Right atrium auricular region (tissue), 2 donors: ENCODE data around the gene RILPL1. TPM values are rescaled to one million over a fixed set of nuclear protein-coding genes. Genes with fewer than 3 reads are reported as not detected.

ENCODE experiments used
- DNase-seq: peaks from one replicate; pipeline ENCODE4 v3.0.0-alpha.2; 2019; ENCODE audit warnings: low spot score
- H3K27ac ChIP-seq, 2 donors: fragments of 200-600 bp; sonication (generic); 1 replicate in 1 of 2; 2 replicates in 1 of 2; pipeline ENCODE4 v1.5.1; 2016 to 2019
- H3K27me3 ChIP-seq, 2 donors: fragments of 200-600 bp; sonication (generic); one replicate each; pipeline versions ENCODE4 v1.5.1 to v1.6.0; 2017 to 2019
- H3K36me3 ChIP-seq: fragments of 200-600 bp; sonication (generic); one replicate; pipeline ENCODE4 v1.5.1; 2016
- H3K4me1 ChIP-seq, 2 donors: fragments of 200-600 bp; sonication (generic); one replicate each; pipeline versions ENCODE4 v1.5.1 to v1.6.0; 2017 to 2019
- H3K4me3 ChIP-seq, 2 donors: fragments of 200-600 bp; sonication (generic); 1 replicate in 1 of 2; 2 replicates in 1 of 2; pipeline ENCODE4 v1.5.1; 2017 to 2019; ENCODE audit warnings: mild to moderate bottlenecking in 1 of 2, moderate library complexity in 1 of 2
- H3K9me3 ChIP-seq, 2 donors: fragments of 200-600 bp; sonication (generic); one replicate each; pipeline ENCODE4 v1.5.1; 2019
- total RNA-seq, 2 donors: library from RNA; depleted of rRNA; stranded (reverse); fragments of >200 nt; gene quantifications; one replicate each; pipeline ENCODE4 v1.1.0, GENCODE V29; 2016
- TF ChIP-seq, protein P1 (sequence below), 2 donors: fragments of 200-600 bp; sonication (generic); IDR thresholded peaks; one replicate each; pipeline ENCODE4 v1.5.1; 2019; ENCODE audit warnings: antibody characterized with exemption in 2 of 2

The RILPL1 gene
- total RNA-seq, 2 donors from 2014 or later = 93.1 to 130 TPM

DNA sequence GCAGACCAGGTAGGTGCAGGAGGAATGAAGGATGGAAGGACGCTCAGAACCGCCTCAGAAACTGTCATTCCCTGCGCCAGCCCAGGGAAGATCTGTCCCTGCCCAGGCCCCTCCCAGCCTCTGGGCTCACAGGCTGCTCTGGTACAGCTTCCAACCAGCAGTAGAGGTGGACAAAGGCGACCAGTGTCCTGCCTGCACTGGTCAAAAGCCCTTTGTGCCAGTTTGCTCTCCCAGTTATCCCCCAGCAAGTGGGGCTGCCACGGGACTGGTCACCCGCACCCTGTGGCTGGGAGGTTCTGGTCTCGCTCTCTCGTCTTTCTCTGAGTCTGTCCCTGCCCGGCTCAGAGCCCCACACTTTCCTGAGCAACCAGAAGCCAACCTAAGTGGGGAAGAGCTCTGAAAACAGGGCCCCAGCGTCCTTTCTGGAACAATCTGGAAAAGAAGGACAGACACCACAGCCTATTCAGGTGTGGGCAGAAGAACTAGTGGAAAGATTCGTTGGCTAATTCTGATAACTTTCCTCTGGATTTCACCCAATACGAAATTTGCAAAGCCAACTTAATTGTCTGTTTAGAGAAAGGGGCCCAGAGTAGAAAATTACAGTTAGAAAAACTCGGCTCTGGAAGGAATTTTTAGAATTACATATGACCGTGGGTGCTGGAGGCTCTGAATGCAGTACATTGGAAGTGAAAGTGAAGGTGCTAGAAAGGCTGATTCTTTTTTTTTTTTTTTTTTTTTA is 53.9 kb downstream of the RILPL1 start:
- TF ChIP-seq, protein P1, sequence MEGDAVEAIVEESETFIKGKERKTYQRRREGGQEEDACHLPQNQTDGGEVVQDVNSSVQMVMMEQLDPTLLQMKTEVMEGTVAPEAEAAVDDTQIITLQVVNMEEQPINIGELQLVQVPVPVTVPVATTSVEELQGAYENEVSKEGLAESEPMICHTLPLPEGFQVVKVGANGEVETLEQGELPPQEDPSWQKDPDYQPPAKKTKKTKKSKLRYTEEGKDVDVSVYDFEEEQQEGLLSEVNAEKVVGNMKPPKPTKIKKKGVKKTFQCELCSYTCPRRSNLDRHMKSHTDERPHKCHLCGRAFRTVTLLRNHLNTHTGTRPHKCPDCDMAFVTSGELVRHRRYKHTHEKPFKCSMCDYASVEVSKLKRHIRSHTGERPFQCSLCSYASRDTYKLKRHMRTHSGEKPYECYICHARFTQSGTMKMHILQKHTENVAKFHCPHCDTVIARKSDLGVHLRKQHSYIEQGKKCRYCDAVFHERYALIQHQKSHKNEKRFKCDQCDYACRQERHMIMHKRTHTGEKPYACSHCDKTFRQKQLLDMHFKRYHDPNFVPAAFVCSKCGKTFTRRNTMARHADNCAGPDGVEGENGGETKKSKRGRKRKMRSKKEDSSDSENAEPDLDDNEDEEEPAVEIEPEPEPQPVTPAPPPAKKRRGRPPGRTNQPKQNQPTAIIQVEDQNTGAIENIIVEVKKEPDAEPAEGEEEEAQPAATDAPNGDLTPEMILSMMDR (IDR thresholded peaks at IDR 0.05) = no peak
- peaks cover 0 to 33% of the 10 kb centered on the region in 2 donors for H3K4me1 ChIP-seq
- H3K36me3 ChIP-seq = peaks cover 51% of the 10 kb centered on the region
- no peak for DNase-seq
- no peaks in the 10 kb centered on the region for H3K27me3 ChIP-seq
- no peak overlapping the region for H3K4me3 ChIP-seq
- H3K9me3 ChIP-seq = no peaks in the 10 kb centered on the region
- H3K27ac ChIP-seq = peak overlapping the region; percentile 92 to 97

GRCh38 chr12:123478762-123479161 is 54.8 kb downstream of the RILPL1 start:
- Histone ChIP-seq H3K9me3 (no peaks in the 10 kb centered on the region), H3K4me3 (no peak overlapping the region), H3K4me1 (peaks cover 0 to 38% of the 10 kb centered on the region in 2 donors), H3K27ac (peak overlapping the region; percentile 92 to 97), H3K27me3 (no peaks in the 10 kb centered on the region), H3K36me3 (peaks cover 43% of the 10 kb centered on the region)
- TF ChIP-seq, protein P1 (IDR thresholded peaks at IDR 0.05) = no peak
- DNase-seq = peak; percentile 74

GRCh38 chr12:123478069-123478468 is 55.5 kb downstream of the RILPL1 start:
- no peak overlapping the region for H3K4me3 ChIP-seq
- peak overlapping the region; percentile 92 to 97 for H3K27ac ChIP-seq
- H3K9me3 ChIP-seq = no peaks in the 10 kb centered on the region
- peaks cover 0 to 40% of the 10 kb centered on the region in 2 donors for H3K4me1 ChIP-seq
- peaks cover 42% of the 10 kb centered on the region for H3K36me3 ChIP-seq
- no peaks in the 10 kb centered on the region for H3K27me3 ChIP-seq
- no peak for DNase-seq
- TF ChIP-seq, protein P1 (IDR thresholded peaks at IDR 0.05) = no peak

DNA sequence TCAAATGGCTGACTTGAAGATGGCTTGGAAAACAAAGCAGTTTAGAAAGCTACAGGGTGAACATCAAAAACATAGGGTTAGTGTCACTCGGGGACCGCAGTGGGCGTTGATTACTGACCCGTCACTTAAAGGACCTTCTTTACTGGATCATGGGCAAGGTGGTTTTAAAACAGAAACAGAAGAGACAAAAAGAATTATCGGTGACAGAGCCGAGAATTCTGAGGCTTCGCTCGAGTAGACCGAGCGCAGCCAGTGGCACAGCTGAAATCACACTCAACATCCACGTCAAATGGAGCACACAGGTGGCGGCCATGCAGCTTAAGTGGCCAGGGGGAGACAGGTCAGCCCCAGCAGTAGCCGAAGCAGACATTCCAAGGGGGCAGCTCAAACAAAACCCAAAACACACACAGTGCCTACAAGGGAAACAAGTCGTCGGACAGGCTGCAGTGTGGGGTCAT is 58.2 kb downstream of the RILPL1 start:
- Histone ChIP-seq H3K36me3 (peaks cover 49% of the 10 kb centered on the region), H3K27me3 (no peaks in the 10 kb centered on the region), H3K4me3 (no peak overlapping the region), H3K9me3 (no peaks in the 10 kb centered on the region), H3K27ac (peak overlapping the region; percentile 92 to 97), H3K4me1 (peaks cover 0 to 56% of the 10 kb centered on the region in 2 donors)
- DNase-seq = no peak
- TF ChIP-seq, protein P1 (IDR thresholded peaks at IDR 0.05) = no peak

DNA sequence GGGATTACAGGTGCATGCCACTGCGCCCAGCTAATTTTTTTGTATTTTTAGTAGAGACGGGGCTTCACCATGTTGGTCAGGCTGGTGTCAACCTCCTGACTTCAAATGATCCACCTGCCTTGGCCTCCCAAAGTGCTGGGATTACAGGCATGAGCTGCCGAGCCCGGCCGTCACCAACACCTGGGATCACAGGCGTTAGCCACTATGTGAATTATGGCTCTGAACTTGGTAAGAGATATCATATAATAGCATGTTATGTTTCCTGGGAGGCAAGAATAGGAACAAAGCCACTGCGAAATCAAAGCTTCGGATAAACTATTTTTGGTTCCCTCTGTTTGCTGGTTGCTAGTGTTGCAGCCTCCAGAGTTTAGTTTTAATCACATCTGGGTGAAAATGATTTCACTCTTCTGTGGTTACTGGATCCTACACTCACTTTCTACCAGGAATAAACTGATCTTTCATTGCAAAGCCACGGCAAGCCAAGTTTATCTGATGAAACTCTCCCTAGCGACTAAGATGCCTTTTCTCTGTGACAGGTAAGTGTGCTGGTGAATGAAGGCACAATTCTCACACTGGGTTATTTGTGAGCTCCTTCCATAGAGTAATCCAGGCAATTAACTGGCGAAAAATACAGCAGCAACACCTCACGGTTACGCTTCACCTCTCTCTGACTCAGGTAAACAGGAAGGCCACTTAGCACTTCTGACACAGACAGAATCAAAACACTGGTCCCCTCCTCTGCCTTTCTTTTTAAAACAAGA is 58.9 kb downstream of the RILPL1 start:
- H3K27me3 ChIP-seq = no peaks in the 10 kb centered on the region
- DNase-seq = no peak
- H3K36me3 ChIP-seq = peaks cover 53% of the 10 kb centered on the region
- peaks cover 0 to 50% of the 10 kb centered on the region in 2 donors for H3K4me1 ChIP-seq
- TF ChIP-seq, protein P1 (IDR thresholded peaks at IDR 0.05) = no peak
- no peak overlapping the region for H3K4me3 ChIP-seq
- H3K9me3 ChIP-seq = no peaks in the 10 kb centered on the region
- peak overlapping the region; percentile 92 to 97 for H3K27ac ChIP-seq
